C4-2B (cell line): ENCODE results near the gene GALNT4.

Experiments used
- CTCF ChIP-seq: fragments of 450-650 bp; conservative IDR thresholded peaks from 2 replicates; pipeline ENCODE4 v1.5.1; 2017; ENCODE audit warnings: mild to moderate bottlenecking
- ZFX ChIP-seq: fragments of 450-650 bp; IDR thresholded peaks from 2 replicates; pipeline ENCODE4 v1.6.1; 2017

GRCh38 chr12:89551747-89552146, 27.2 kb upstream of the GALNT4 start:
- TF ChIP-seq CTCF: no peak
- TF ChIP-seq ZFX: no peak
